Measurements from ENCODE around the gene CRYBA4.

CRYBA4 gene

GRCh38 chr22:26621663-26622062, at the start of gene CRYBA4:
Gene CRYBA4, plus strand, starts transcription at chr22:26621963. Its CDS starts 634 bp downstream, at chr22:26622597.
- H3K4me1 ChIP-seq (ENCODE audit: control insufficient read depth in 1 of 2, insufficient read depth in 2 of 2, low read length in 2 of 2) = no peaks in the 10 kb centered on the region
- H3K9me3 ChIP-seq (ENCODE audit: control insufficient read depth in 1 of 2, low read length in 2 of 2) = no peaks in the 10 kb centered on the region
- H3K27me3 ChIP-seq (ENCODE audit: low read depth, low read length) = no peaks in the 10 kb centered on the region
- no peaks in the 10 kb centered on the region for H3K36me3 ChIP-seq (ENCODE audit: control insufficient read depth in 1 of 2, insufficient read depth in 2 of 2, low read length in 2 of 2)
- no peak within 1 kb of the TSS for H3K27ac ChIP-seq (ENCODE audit: low read length)
- no peak within 1 kb of the TSS for H3K4me3 ChIP-seq (ENCODE audit: low read depth in 1 of 2, low read length in 2 of 2)

- Histone ChIP-seq H3K9me3 (ENCODE audit: control insufficient read depth in 1 of 2, low read length in 2 of 2) (no peaks in the 10 kb centered on the region), H3K4me1 (ENCODE audit: control insufficient read depth in 1 of 2, insufficient read depth in 2 of 2, low read length in 2 of 2) (peaks cover 0 to 6% of the 10 kb centered on the region in 2 donors), H3K4me3 (ENCODE audit: low read depth in 1 of 2, low read length in 2 of 2) (no peak overlapping the region), H3K27ac (ENCODE audit: low read length) (peak overlapping the region; percentile 2), H3K36me3 (ENCODE audit: control insufficient read depth in 1 of 2, insufficient read depth in 2 of 2, low read length in 2 of 2) (no peaks in the 10 kb centered on the region), H3K27me3 (ENCODE audit: low read depth, low read length) (no peaks in the 10 kb centered on the region)
Observed at GRCh38 chr22:26573026-26573662, 48.6 kb upstream of the CRYBA4 start.

GRCh38 chr22:26574001-26574723, 47.6 kb upstream of the CRYBA4 start:
- no peaks in the 10 kb centered on the region for H3K9me3 ChIP-seq (ENCODE audit: control insufficient read depth in 1 of 2, low read length in 2 of 2)
- H3K27ac ChIP-seq (ENCODE audit: low read length) = no peak overlapping the region
- H3K36me3 ChIP-seq (ENCODE audit: control insufficient read depth in 1 of 2, insufficient read depth in 2 of 2, low read length in 2 of 2) = no peaks in the 10 kb centered on the region
- no peaks in the 10 kb centered on the region for H3K27me3 ChIP-seq (ENCODE audit: low read depth, low read length)
- H3K4me1 ChIP-seq (ENCODE audit: control insufficient read depth in 1 of 2, insufficient read depth in 2 of 2, low read length in 2 of 2) = peaks cover 0 to 6% of the 10 kb centered on the region in 2 donors
- H3K4me3 ChIP-seq (ENCODE audit: low read depth in 1 of 2, low read length in 2 of 2) = no peak overlapping the region

- H3K4me1 ChIP-seq (ENCODE audit: control insufficient read depth in 1 of 2, insufficient read depth in 2 of 2, low read length in 2 of 2) = peaks cover 3 to 6% of the 10 kb centered on the region in 2 donors
- no peaks in the 10 kb centered on the region for H3K27me3 ChIP-seq (ENCODE audit: low read depth, low read length)
- H3K4me3 ChIP-seq (ENCODE audit: low read depth in 1 of 2, low read length in 2 of 2) = no peak overlapping the region
- no peaks in the 10 kb centered on the region for H3K36me3 ChIP-seq (ENCODE audit: control insufficient read depth in 1 of 2, insufficient read depth in 2 of 2, low read length in 2 of 2)
- no peak overlapping the region for H3K27ac ChIP-seq (ENCODE audit: low read length)
- H3K9me3 ChIP-seq (ENCODE audit: control insufficient read depth in 1 of 2, low read length in 2 of 2) = no peaks in the 10 kb centered on the region
Observed at GRCh38 chr22:26576026-26576680, 45.6 kb upstream of the CRYBA4 start.

GRCh38 chr22:26577081-26577480, 44.7 kb upstream of the CRYBA4 start:
- Histone ChIP-seq H3K27me3 (ENCODE audit: low read depth, low read length) (no peaks in the 10 kb centered on the region), H3K9me3 (ENCODE audit: control insufficient read depth in 1 of 2, low read length in 2 of 2) (no peaks in the 10 kb centered on the region), H3K27ac (ENCODE audit: low read length) (no peak overlapping the region), H3K4me3 (ENCODE audit: low read depth in 1 of 2, low read length in 2 of 2) (no peak overlapping the region), H3K36me3 (ENCODE audit: control insufficient read depth in 1 of 2, insufficient read depth in 2 of 2, low read length in 2 of 2) (no peaks in the 10 kb centered on the region), H3K4me1 (ENCODE audit: control insufficient read depth in 1 of 2, insufficient read depth in 2 of 2, low read length in 2 of 2) (peaks cover 3 to 6% of the 10 kb centered on the region in 2 donors)

GRCh38 chr22:26579331-26579886, 42.4 kb upstream of the CRYBA4 start:
- peaks cover 0 to 3% of the 10 kb centered on the region in 2 donors for H3K36me3 ChIP-seq (ENCODE audit: control insufficient read depth in 1 of 2, insufficient read depth in 2 of 2, low read length in 2 of 2)
- no peak overlapping the region for H3K27ac ChIP-seq (ENCODE audit: low read length)
- H3K27me3 ChIP-seq (ENCODE audit: low read depth, low read length) = no peaks in the 10 kb centered on the region
- H3K4me3 ChIP-seq (ENCODE audit: low read depth in 1 of 2, low read length in 2 of 2) = no peak overlapping the region
- H3K9me3 ChIP-seq (ENCODE audit: control insufficient read depth in 1 of 2, low read length in 2 of 2) = no peaks in the 10 kb centered on the region
- H3K4me1 ChIP-seq (ENCODE audit: control insufficient read depth in 1 of 2, insufficient read depth in 2 of 2, low read length in 2 of 2) = peaks cover 0 to 3% of the 10 kb centered on the region in 2 donors

GRCh38 chr22:26580240-26580962, 41.4 kb upstream of the CRYBA4 start:
- peaks cover 0 to 3% of the 10 kb centered on the region in 2 donors for H3K4me1 ChIP-seq (ENCODE audit: control insufficient read depth in 1 of 2, insufficient read depth in 2 of 2, low read length in 2 of 2)
- no peak overlapping the region for H3K27ac ChIP-seq (ENCODE audit: low read length)

GRCh38 chr22:26581026-26581425, 40.7 kb upstream of the CRYBA4 start:
- Histone ChIP-seq H3K4me3 (ENCODE audit: low read depth in 1 of 2, low read length in 2 of 2) (no peak overlapping the region), H3K9me3 (ENCODE audit: control insufficient read depth in 1 of 2, low read length in 2 of 2) (no peaks in the 10 kb centered on the region), H3K36me3 (ENCODE audit: control insufficient read depth in 1 of 2, insufficient read depth in 2 of 2, low read length in 2 of 2) (peaks cover 0 to 3% of the 10 kb centered on the region in 2 donors), H3K27me3 (ENCODE audit: low read depth, low read length) (no peaks in the 10 kb centered on the region), H3K27ac (ENCODE audit: low read length) (no peak overlapping the region), H3K4me1 (ENCODE audit: control insufficient read depth in 1 of 2, insufficient read depth in 2 of 2, low read length in 2 of 2) (peaks cover 0 to 3% of the 10 kb centered on the region in 2 donors)

More at GRCh38 chr22:26580240-26580962, 41.4 kb upstream of the CRYBA4 start:
- H3K36me3 ChIP-seq (ENCODE audit: control insufficient read depth in 1 of 2, insufficient read depth in 2 of 2, low read length in 2 of 2) = peaks cover 0 to 3% of the 10 kb centered on the region in 2 donors
- no peaks in the 10 kb centered on the region for H3K27me3 ChIP-seq (ENCODE audit: low read depth, low read length)
- no peaks in the 10 kb centered on the region for H3K9me3 ChIP-seq (ENCODE audit: control insufficient read depth in 1 of 2, low read length in 2 of 2)
- no peak overlapping the region for H3K4me3 ChIP-seq (ENCODE audit: low read depth in 1 of 2, low read length in 2 of 2)

- no peaks in the 10 kb centered on the region for H3K9me3 ChIP-seq (ENCODE audit: control insufficient read depth in 1 of 2, low read length in 2 of 2)
- peaks cover 0 to 3% of the 10 kb centered on the region in 2 donors for H3K36me3 ChIP-seq (ENCODE audit: control insufficient read depth in 1 of 2, insufficient read depth in 2 of 2, low read length in 2 of 2)
- H3K27ac ChIP-seq (ENCODE audit: low read length) = no peak overlapping the region
- peaks cover 0 to 3% of the 10 kb centered on the region in 2 donors for H3K4me1 ChIP-seq (ENCODE audit: control insufficient read depth in 1 of 2, insufficient read depth in 2 of 2, low read length in 2 of 2)
- H3K27me3 ChIP-seq (ENCODE audit: low read depth, low read length) = no peaks in the 10 kb centered on the region
- H3K4me3 ChIP-seq (ENCODE audit: low read depth in 1 of 2, low read length in 2 of 2) = no peak overlapping the region
Observed at GRCh38 chr22:26581633-26582168, 40.1 kb upstream of the CRYBA4 start.

- H3K9me3 ChIP-seq (ENCODE audit: control insufficient read depth in 1 of 2, low read length in 2 of 2) = no peaks in the 10 kb centered on the region
- H3K36me3 ChIP-seq (ENCODE audit: control insufficient read depth in 1 of 2, insufficient read depth in 2 of 2, low read length in 2 of 2) = peaks cover 0 to 3% of the 10 kb centered on the region in 2 donors
- H3K4me1 ChIP-seq (ENCODE audit: control insufficient read depth in 1 of 2, insufficient read depth in 2 of 2, low read length in 2 of 2) = peaks cover 4 to 8% of the 10 kb centered on the region in 2 donors
- no peaks in the 10 kb centered on the region for H3K27me3 ChIP-seq (ENCODE audit: low read depth, low read length)
- H3K4me3 ChIP-seq (ENCODE audit: low read depth in 1 of 2, low read length in 2 of 2) = no peak overlapping the region
- H3K27ac ChIP-seq (ENCODE audit: low read length) = no peak overlapping the region
Observed at GRCh38 chr22:26584010-26584409, 37.8 kb upstream of the CRYBA4 start.
